ENCODE data around the gene ZFAND3. TPM values are rescaled to one million over a fixed set of nuclear protein-coding genes. Genes with fewer than 3 reads are reported as not detected.

The ZFAND3 gene
- polyA plus RNA-seq, 3 donors = 11.5 to 21.1 (median 11.7) TPM

DNA sequence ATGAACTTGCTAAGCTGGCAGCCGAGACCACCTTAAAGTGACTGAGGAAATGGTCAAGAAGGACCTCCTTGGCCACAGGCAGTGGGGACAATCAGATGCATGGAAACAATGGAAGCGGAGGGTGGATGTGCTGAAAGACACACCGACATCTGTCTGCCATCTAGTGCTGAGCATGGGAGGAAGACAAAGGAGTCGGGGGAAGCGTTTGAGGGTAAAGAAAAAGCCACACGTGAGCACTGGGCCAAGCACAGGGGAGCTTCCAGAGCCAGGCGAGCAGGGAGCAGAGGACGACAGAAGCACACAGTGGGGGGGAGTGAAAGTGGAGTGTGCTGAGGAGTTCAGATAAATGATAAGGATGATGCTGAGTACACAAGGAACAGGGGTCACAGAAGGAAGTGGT lies 367.8 kb downstream of the ZFAND3 start:
- Histone ChIP-seq H3K79me2 (ENCODE audit: insufficient read depth, low read length) (no peaks in the 10 kb centered on the region), H4K20me1 (ENCODE audit: insufficient read depth, low read length) (no peaks in the 10 kb centered on the region), H2AFZ (ENCODE audit: insufficient read depth, low read depth, low read length, poor library complexity, severe bottlenecking) (no peak overlapping the region), H3K4me1 (ENCODE audit: control insufficient read depth in 1 of 2, insufficient read depth in 2 of 2, low read length in 2 of 2) (no peaks in the 10 kb centered on the region), H3K4me3 (replicated peaks in 1 of 3; ENCODE audit: low read depth in 2 of 3, low read length in 3 of 3) (no peak overlapping the region), H3K36me3 (replicated peaks in 1 of 2; ENCODE audit: control insufficient read depth in 1 of 2, insufficient read depth in 2 of 2, low read length in 2 of 2) (peaks cover 0 to 2% of the 10 kb centered on the region in 2 donors), H3K9me3 (replicated peaks in 1 of 2; ENCODE audit: control insufficient read depth in 1 of 2, insufficient read depth in 1 of 2, low read length in 2 of 2) (no peaks in the 10 kb centered on the region), H3K4me2 (replicated peaks; ENCODE audit: extremely low read depth, low read length, poor library complexity, severe bottlenecking) (no peak overlapping the region), H3K27me3 (ENCODE audit: control insufficient read depth in 2 of 2, insufficient read depth in 2 of 2, low read length in 2 of 2) (no peaks in the 10 kb centered on the region), H3K27ac (ENCODE audit: low read depth in 1 of 2, low read length in 2 of 2) (no peak overlapping the region), H3K9ac (ENCODE audit: insufficient read depth, low read length, poor library complexity, severe bottlenecking) (no peak overlapping the region)
- Mint-ChIP-seq H3K4me1 (no peaks in the 10 kb centered on the region), H3K27ac (no peak overlapping the region), H3K27me3 (ENCODE audit: low read depth in 3 of 3) (peaks cover 0 to 3% (median 1%) of the 10 kb centered on the region in 3 donors), H3K4me3 (no peak overlapping the region), H3K36me3 (peaks cover 5 to 10% of the 10 kb centered on the region in 2 donors), H3K9me3 (no peaks in the 10 kb centered on the region)
- WGBS (ENCODE audit: insufficient coverage) = 94% methylated on average over 7 of the region's 8 CpGs
- TF ChIP-seq, protein P1, sequence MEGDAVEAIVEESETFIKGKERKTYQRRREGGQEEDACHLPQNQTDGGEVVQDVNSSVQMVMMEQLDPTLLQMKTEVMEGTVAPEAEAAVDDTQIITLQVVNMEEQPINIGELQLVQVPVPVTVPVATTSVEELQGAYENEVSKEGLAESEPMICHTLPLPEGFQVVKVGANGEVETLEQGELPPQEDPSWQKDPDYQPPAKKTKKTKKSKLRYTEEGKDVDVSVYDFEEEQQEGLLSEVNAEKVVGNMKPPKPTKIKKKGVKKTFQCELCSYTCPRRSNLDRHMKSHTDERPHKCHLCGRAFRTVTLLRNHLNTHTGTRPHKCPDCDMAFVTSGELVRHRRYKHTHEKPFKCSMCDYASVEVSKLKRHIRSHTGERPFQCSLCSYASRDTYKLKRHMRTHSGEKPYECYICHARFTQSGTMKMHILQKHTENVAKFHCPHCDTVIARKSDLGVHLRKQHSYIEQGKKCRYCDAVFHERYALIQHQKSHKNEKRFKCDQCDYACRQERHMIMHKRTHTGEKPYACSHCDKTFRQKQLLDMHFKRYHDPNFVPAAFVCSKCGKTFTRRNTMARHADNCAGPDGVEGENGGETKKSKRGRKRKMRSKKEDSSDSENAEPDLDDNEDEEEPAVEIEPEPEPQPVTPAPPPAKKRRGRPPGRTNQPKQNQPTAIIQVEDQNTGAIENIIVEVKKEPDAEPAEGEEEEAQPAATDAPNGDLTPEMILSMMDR (IDR thresholded peaks at IDR 0.05) = no peak
- DNase-seq = no peak
- intact Hi-C loops (cut with micrococcal nuclease) = no loop called here

DNA sequence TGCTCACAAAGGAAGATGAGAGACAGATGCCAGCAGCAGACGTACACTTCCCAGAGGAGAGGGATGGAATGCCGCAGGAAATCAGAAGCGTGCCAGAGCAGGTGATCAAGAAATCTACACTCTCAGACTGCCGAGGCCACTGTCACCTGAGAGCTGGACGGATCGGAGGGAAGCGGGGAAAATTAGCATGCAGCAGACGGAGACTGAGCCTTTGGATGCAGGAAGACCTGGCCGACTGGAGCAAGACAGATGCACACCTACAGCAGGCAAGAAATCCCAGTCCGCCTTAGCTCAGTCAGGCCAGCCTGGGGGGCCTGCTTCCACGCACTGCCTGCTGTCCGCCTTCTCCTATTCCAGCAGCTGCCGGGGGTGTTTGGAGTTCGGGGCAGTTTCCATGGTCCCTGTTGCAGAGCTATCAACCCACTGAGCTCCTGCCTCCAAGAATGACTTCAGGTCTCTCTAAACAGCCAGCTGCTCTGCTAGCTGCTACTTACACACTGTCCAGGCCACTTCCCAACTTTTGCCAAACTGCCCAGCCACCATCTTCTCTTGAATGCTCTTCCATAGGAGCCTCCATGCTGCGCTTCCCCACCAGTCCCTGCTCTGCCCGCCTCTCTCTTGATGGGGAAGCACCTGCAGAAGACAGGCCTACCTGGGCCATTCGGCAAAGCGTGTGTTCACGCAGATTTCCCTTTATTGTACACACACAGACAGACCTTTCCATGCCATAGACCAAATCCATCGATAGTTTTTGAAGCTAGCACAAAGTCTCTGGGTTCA lies 368.5 kb downstream of the ZFAND3 start:
- no peak overlapping the region for H3K27ac Mint-ChIP-seq
- H3K79me2 ChIP-seq (ENCODE audit: insufficient read depth, low read length) = no peaks in the 10 kb centered on the region
- intact Hi-C loops (cut with micrococcal nuclease) = no loop called here
- H3K9me3 ChIP-seq (replicated peaks in 1 of 2; ENCODE audit: control insufficient read depth in 1 of 2, insufficient read depth in 1 of 2, low read length in 2 of 2) = no peaks in the 10 kb centered on the region
- H3K27ac ChIP-seq (ENCODE audit: low read depth in 1 of 2, low read length in 2 of 2) = no peak overlapping the region
- no peak overlapping the region for H3K9ac ChIP-seq (ENCODE audit: insufficient read depth, low read length, poor library complexity, severe bottlenecking)
- H3K4me2 ChIP-seq (replicated peaks; ENCODE audit: extremely low read depth, low read length, poor library complexity, severe bottlenecking) = no peak overlapping the region
- no peaks in the 10 kb centered on the region for H4K20me1 ChIP-seq (ENCODE audit: insufficient read depth, low read length)
- H2AFZ ChIP-seq (ENCODE audit: insufficient read depth, low read depth, low read length, poor library complexity, severe bottlenecking) = no peak overlapping the region
- H3K4me3 Mint-ChIP-seq = no peak overlapping the region
- DNase-seq = no peak
- no peaks in the 10 kb centered on the region for H3K9me3 Mint-ChIP-seq
- H3K36me3 Mint-ChIP-seq = peaks cover 5 to 10% of the 10 kb centered on the region in 2 donors
- no peaks in the 10 kb centered on the region for H3K4me1 ChIP-seq (ENCODE audit: control insufficient read depth in 1 of 2, insufficient read depth in 2 of 2, low read length in 2 of 2)
- peaks cover 0 to 2% of the 10 kb centered on the region in 2 donors for H3K36me3 ChIP-seq (replicated peaks in 1 of 2; ENCODE audit: control insufficient read depth in 1 of 2, insufficient read depth in 2 of 2, low read length in 2 of 2)
- TF ChIP-seq, protein P1 (IDR thresholded peaks at IDR 0.05) = no peak
- WGBS (ENCODE audit: insufficient coverage) = 98% methylated on average over 16 of the region's 20 CpGs
- peaks cover 0 to 3% (median 1%) of the 10 kb centered on the region in 3 donors for H3K27me3 Mint-ChIP-seq (ENCODE audit: low read depth in 3 of 3)
- no peaks in the 10 kb centered on the region for H3K4me1 Mint-ChIP-seq
- no peak overlapping the region for H3K4me3 ChIP-seq (replicated peaks in 1 of 3; ENCODE audit: low read depth in 2 of 3, low read length in 3 of 3)
- H3K27me3 ChIP-seq (ENCODE audit: control insufficient read depth in 2 of 2, insufficient read depth in 2 of 2, low read length in 2 of 2) = no peaks in the 10 kb centered on the region

Measured in CD14-positive monocyte (primary cell).